ENCODE data around the gene BHLHE40. TPM values are rescaled to one million over a fixed set of nuclear protein-coding genes. Genes with fewer than 3 reads are reported as not detected.
A peak's percentile ranks its signal among the peaks of the same experiment; 100 is the strongest.

The BHLHE40 gene
- total RNA-seq, 4 donors from 2014 or later: 63.0 to 154 (median 93.3) TPM

DNA sequence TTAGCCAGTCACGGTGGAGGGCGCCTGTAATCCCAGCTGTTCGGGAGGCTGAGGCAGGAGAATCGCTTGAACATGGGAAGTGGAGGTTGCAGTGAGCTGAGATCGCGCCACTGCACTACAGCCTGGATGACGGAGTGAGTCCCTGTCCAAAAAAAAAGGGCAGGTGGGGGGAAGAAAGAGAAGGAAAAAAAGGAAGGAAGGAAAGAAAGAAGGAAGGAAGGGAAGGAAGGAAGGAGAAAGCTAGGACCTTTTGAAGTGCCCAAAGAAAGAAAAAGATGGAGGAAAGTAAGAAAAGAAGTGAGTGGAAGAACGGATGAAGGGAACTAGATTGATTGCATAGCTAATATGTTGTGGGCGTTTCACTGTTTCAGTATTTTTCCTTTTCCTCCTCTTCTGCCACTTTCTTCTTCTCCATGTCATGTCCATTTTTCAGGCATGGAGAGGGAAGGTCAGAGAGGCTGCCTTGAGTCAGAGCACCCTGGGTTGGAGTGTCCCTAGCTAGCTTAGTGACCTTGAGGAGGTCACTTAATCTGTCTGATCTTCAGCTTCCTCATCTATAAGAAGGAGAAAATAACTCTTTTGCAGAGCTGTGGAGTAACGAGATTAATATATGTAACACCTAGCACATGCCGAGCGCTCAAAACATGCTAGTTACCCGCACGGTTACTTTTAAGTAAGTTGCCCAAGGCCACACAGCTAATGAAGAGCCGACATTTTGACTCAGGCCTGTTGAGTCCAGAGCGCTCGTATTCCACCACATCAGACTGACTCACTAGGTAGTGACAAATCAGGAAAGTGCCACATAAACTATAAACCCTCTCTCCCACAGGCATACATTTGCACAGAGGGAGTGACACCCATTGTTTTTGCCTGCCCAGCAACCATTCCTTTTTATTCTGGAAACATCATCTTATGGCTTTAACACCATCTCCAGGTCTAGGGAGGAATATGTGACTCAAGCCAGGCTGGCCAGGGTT lies 42.2 kb downstream of the BHLHE40 start:
- Histone ChIP-seq H3K27me3 (no peaks in the 10 kb centered on the region), H3K4me1 (peaks cover 61% of the 10 kb centered on the region), H3K4me3 (no peak overlapping the region), H3K27ac (peak overlapping the region; percentile 1), H3K36me3 (no peaks in the 10 kb centered on the region), H3K9me3 (no peaks in the 10 kb centered on the region)
- TF ChIP-seq POLR2A (IDR thresholded peaks at IDR 0.05): no peak
- no peak for TF ChIP-seq POLR2AphosphoS5 (IDR thresholded peaks at IDR 0.05)
- TF ChIP-seq, protein P1, sequence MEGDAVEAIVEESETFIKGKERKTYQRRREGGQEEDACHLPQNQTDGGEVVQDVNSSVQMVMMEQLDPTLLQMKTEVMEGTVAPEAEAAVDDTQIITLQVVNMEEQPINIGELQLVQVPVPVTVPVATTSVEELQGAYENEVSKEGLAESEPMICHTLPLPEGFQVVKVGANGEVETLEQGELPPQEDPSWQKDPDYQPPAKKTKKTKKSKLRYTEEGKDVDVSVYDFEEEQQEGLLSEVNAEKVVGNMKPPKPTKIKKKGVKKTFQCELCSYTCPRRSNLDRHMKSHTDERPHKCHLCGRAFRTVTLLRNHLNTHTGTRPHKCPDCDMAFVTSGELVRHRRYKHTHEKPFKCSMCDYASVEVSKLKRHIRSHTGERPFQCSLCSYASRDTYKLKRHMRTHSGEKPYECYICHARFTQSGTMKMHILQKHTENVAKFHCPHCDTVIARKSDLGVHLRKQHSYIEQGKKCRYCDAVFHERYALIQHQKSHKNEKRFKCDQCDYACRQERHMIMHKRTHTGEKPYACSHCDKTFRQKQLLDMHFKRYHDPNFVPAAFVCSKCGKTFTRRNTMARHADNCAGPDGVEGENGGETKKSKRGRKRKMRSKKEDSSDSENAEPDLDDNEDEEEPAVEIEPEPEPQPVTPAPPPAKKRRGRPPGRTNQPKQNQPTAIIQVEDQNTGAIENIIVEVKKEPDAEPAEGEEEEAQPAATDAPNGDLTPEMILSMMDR (IDR thresholded peaks at IDR 0.05): no peak
- TF ChIP-seq EP300 (IDR thresholded peaks at IDR 0.05): no peak
- 90% methylated on average over 17 of the region's 17 CpGs for WGBS
- no peak for DNase-seq (ENCODE audit: low spot score in 2 of 2)

DNA sequence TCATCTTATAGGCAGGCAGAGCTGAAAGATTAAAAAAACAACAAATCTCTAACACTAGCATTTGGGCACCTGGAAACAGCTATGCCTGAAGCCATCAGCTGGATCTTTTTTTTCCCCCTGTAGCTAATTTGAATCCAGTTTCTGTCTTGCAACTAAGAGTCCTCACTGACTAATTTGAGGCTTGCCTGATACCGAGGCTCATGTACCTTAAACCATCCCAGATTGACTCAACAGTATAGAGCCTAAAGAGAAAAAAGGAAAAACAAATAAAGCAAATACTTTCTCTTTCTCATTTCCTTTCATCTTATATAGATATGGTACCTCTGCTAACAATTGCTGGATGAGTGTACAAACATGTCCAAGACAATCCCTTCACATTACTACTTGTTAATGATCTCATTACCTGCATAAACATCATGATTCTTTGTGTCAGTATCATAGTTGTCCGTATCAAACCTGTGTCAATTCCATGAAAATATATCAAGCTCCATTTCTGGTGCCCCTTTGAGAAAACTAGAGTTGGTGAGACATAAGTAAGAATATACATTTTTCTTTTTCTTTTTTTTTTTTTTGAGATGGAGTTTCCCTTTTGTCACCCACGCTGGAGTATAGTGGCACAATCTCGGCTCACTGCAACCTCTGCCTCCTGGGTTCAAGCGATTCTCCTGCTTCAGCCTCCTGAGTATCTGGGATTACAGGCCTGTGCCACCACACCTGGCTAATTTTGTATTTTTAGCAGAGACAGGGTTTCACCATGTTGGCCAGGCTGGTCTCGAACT lies 43.1 kb downstream of the BHLHE40 start:
- Histone ChIP-seq H3K4me1 (peaks cover 56% of the 10 kb centered on the region), H3K4me3 (no peak overlapping the region), H3K9me3 (no peaks in the 10 kb centered on the region), H3K36me3 (no peaks in the 10 kb centered on the region), H3K27ac (peak overlapping the region; percentile 55), H3K27me3 (no peaks in the 10 kb centered on the region)
- no peak for TF ChIP-seq POLR2A (IDR thresholded peaks at IDR 0.05)
- no peak for TF ChIP-seq EP300 (IDR thresholded peaks at IDR 0.05)
- TF ChIP-seq, protein P1 (IDR thresholded peaks at IDR 0.05): no peak
- TF ChIP-seq POLR2AphosphoS5 (IDR thresholded peaks at IDR 0.05): no peak
- no peak for DNase-seq (ENCODE audit: low spot score in 2 of 2)
- WGBS: 73% methylated on average over 6 of the region's 6 CpGs

DNA sequence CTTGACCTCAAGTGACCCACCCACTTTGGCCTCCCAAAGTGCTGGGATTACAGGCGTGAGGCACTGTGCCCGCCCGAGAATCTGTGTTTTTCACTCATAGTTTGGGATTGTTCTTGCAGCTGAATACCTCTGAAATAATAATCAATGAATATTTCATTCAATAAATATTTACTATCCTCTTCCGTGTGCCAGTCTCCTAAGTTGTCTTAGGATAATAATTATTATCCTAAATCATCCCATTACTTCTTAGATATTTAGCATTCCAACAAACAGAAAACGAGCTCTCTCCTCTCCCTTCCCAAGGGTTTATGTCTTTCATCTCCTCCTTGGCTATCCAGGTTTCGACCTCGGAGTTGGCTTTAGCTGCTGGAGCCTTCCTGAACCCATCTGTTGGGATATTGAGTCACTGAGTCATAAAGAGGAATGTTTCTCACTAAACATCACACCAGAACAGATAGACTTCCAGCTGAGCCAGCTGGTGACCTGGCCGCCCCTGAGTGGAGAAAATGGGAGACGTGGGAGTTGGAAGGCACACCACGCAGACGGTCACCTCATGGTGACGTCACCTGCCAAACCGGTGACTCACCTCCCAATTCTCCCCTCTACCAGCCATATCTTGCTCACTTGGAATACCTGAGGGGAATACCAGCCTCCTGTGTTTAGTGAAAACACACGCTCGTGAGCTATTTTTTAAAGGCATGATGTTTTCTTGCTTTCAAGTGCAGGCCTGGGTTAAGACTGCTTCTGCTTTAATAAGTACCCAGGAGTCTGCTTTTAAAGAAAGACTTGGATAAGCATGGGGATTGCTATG lies 43.9 kb downstream of the BHLHE40 start:
- H3K36me3 ChIP-seq: no peaks in the 10 kb centered on the region
- peaks cover 48% of the 10 kb centered on the region for H3K4me1 ChIP-seq
- H3K27me3 ChIP-seq: no peaks in the 10 kb centered on the region
- DNase-seq (ENCODE audit: low spot score in 2 of 2): no peak
- WGBS: 48% methylated on average over 15 of the region's 15 CpGs
- H3K27ac ChIP-seq: peak overlapping the region; percentile 55
- no peaks in the 10 kb centered on the region for H3K9me3 ChIP-seq
- no peak for TF ChIP-seq POLR2A (IDR thresholded peaks at IDR 0.05)
- TF ChIP-seq EP300 (IDR thresholded peaks at IDR 0.05): no peak
- TF ChIP-seq, protein P1 (IDR thresholded peaks at IDR 0.05): no peak
- TF ChIP-seq POLR2AphosphoS5 (IDR thresholded peaks at IDR 0.05): no peak
- H3K4me3 ChIP-seq: no peak overlapping the region

DNA sequence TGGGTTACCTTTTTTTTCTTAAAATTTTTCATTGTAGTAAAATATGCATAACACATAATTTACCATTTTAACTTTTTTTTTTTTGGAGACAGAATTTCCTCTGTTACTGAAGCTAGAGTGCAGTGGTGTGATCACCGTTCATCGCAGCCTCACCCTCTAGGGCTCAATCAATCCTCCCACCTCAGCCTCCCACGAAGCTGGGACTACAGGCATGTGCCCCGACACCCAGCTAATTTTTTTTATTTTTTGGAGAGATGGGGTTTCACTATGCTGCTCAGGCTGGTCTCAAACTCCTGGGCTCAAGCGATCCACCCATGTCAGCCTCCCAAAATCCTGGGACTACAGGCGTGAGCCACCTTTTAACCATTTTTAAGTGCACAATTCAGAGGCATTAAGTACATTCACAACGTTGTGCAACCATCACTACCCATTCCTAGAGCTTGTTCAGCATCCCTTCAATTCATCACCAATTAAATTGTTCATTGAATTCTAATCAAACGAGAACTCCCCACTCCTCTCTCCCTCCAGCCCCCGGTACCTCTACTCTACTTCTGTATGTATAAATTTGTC lies 44.6 kb downstream of the BHLHE40 start:
- WGBS: 84% methylated on average over 9 of the region's 9 CpGs
- Histone ChIP-seq H3K27ac (peak overlapping the region; percentile 55), H3K4me3 (no peak overlapping the region), H3K27me3 (no peaks in the 10 kb centered on the region), H3K9me3 (no peaks in the 10 kb centered on the region), H3K36me3 (no peaks in the 10 kb centered on the region), H3K4me1 (peaks cover 41% of the 10 kb centered on the region)
- TF ChIP-seq POLR2AphosphoS5 (IDR thresholded peaks at IDR 0.05): no peak
- TF ChIP-seq, protein P1 (IDR thresholded peaks at IDR 0.05): no peak
- no peak for TF ChIP-seq POLR2A (IDR thresholded peaks at IDR 0.05)
- no peak for TF ChIP-seq EP300 (IDR thresholded peaks at IDR 0.05)
- no peak for DNase-seq (ENCODE audit: low spot score in 2 of 2)
